Hepatocyte (in vitro differentiated cells): ENCODE results near the gene ZBTB5. TPM values are rescaled to one million over a fixed set of nuclear protein-coding genes. Genes with fewer than 3 reads are reported as not detected.
"Not testable (repeated sequence)": the region's sequence is repeated elsewhere in the genome, so short reads cannot be mapped to it uniquely, and the experiment has no call there.

Experiments
- DNase-seq: peaks from one replicate; pipeline ENCODE4 v3.0.0-alpha.2; 2016; ENCODE audit warnings: low spot score
- H2AFZ ChIP-seq: fragments of 200-600 bp; sonication (generic); 2 replicates; pipeline ENCODE4 v1.6.0; 2016; ENCODE audit warnings: antibody characterized with exemption, mild to moderate bottlenecking
- H3K27ac ChIP-seq: fragments of 200-600 bp; sonication (generic); 2 replicates; pipeline ENCODE4 v1.5.1; 2016; ENCODE audit warnings: mild to moderate bottlenecking
- H3K27me3 ChIP-seq: fragments of 200-600 bp; sonication (generic); 2 replicates; pipeline ENCODE4 v1.6.1; 2016
- H3K36me3 ChIP-seq: fragments of 200-600 bp; sonication (generic); replicated peaks from 2 replicates; pipeline ENCODE4 v1.5.1; 2016; ENCODE audit warnings: low read depth; ENCODE audit not compliant: insufficient read depth
- H3K4me1 ChIP-seq: fragments of 200-600 bp; sonication (generic); 2 replicates; pipeline ENCODE4 v1.5.1; 2016; ENCODE audit warnings: mild to moderate bottlenecking, moderate library complexity; ENCODE audit not compliant: insufficient read depth
- H3K4me2 ChIP-seq: fragments of 200-600 bp; sonication (generic); 2 replicates; pipeline ENCODE4 v1.6.0; 2016
- H3K4me3 ChIP-seq: fragments of 200-600 bp; sonication (generic); 2 replicates; pipeline ENCODE4 v1.5.1; 2016; ENCODE audit warnings: mild to moderate bottlenecking
- H3K79me2 ChIP-seq: fragments of 200-600 bp; sonication (generic); 2 replicates; pipeline ENCODE4 v1.6.0; 2017; ENCODE audit warnings: mild to moderate bottlenecking
- H3K9me2 ChIP-seq: fragments of 200-600 bp; sonication (generic); replicated peaks from 2 replicates; pipeline ENCODE4 v1.6.0; 2017; ENCODE audit warnings: mild to moderate bottlenecking; ENCODE audit not compliant: insufficient read depth
- H3K9me3 ChIP-seq: fragments of 200-600 bp; sonication (generic); 2 replicates; pipeline ENCODE4 v1.5.1; 2016; ENCODE audit warnings: low read depth, mild to moderate bottlenecking
- H4K20me1 ChIP-seq: fragments of 200-600 bp; sonication (generic); 2 replicates; pipeline ENCODE4 v1.6.0; 2016; ENCODE audit warnings: mild to moderate bottlenecking; ENCODE audit not compliant: insufficient read depth, poor library complexity, severe bottlenecking
- CTCF ChIP-seq: fragments of 200-600 bp; sonication (generic); IDR thresholded peaks from 2 replicates; pipeline ENCODE4 v1.5.1; 2016; ENCODE audit warnings: antibody characterized with exemption, mild to moderate bottlenecking; ENCODE audit not compliant: poor library complexity
- EZH2 ChIP-seq: fragments of 200-600 bp; sonication (generic); IDR thresholded peaks from 2 replicates; pipeline ENCODE4 v1.6.1; 2016; ENCODE audit warnings: antibody characterized with exemption, mild to moderate bottlenecking, borderline replicate concordance
- EZH2phosphoT487 ChIP-seq: fragments of 200-600 bp; sonication (generic); IDR thresholded peaks from one replicate; pipeline ENCODE4 v1.6.1; 2018; ENCODE audit warnings: antibody characterized with exemption, mild to moderate bottlenecking, low read depth, moderate library complexity; ENCODE audit not compliant: unreplicated experiment, severe bottlenecking
- WGBS: methylation state at CpG from one replicate; pipeline ENCODE4 v1.1.6; 2016; ENCODE audit warnings: low lambda C conversion rate; ENCODE audit errors: missing lambda C conversion rate; 5-methylcytosine and 5-hydroxymethylcytosine counted together
- polyA plus RNA-seq: library from polyadenylated mRNA; unstranded; fragments of >200 nt; fragmentation: Nextera tagmentation; extraction: Ambion mirVana; gene quantifications from 2 replicates; pipeline ENCODE4 v1.2.1, GENCODE V29; 2016
- total RNA-seq: library from RNA; depleted of rRNA; stranded (reverse); fragments of >200 nt; gene quantifications from 2 replicates; pipeline ENCODE4 v1.2.3, GENCODE V29; 2014

The ZBTB5 gene
- total and polyA plus RNA-seq, 2 experiments from 2014 or later: 3.8 to 21.8 TPM

GRCh38 chr9:37476930-37477329 is 11.7 kb upstream of the ZBTB5 start:
- no peaks in the 10 kb centered on the region for H3K4me1 ChIP-seq
- no peaks in the 10 kb centered on the region for H3K79me2 ChIP-seq
- TF ChIP-seq CTCF: no peak
- no peak for TF ChIP-seq EZH2
- TF ChIP-seq EZH2phosphoT487: no peak
- H2AFZ ChIP-seq: no peak overlapping the region
- H4K20me1 ChIP-seq: no peaks in the 10 kb centered on the region
- no peak overlapping the region for H3K27ac ChIP-seq
- H3K9me2 ChIP-seq: no peaks in the 10 kb centered on the region
- no peak overlapping the region for H3K4me2 ChIP-seq
- no peaks in the 10 kb centered on the region for H3K36me3 ChIP-seq
- 93% methylated on average over 10 of the region's 11 CpGs for WGBS
- no peaks in the 10 kb centered on the region for H3K9me3 ChIP-seq
- H3K27me3 ChIP-seq: no peaks in the 10 kb centered on the region
- H3K4me3 ChIP-seq: no peak overlapping the region
- DNase-seq: no peak

- Histone ChIP-seq H4K20me1 (no peaks in the 10 kb centered on the region), H3K27ac (no peak overlapping the region), H3K27me3 (no peaks in the 10 kb centered on the region), H3K79me2 (no peaks in the 10 kb centered on the region), H3K9me2 (no peaks in the 10 kb centered on the region), H3K4me3 (no peak overlapping the region), H3K36me3 (no peaks in the 10 kb centered on the region), H3K4me2 (no peak overlapping the region), H3K9me3 (no peaks in the 10 kb centered on the region), H3K4me1 (no peaks in the 10 kb centered on the region), H2AFZ (no peak overlapping the region)
- DNase-seq: no peak
- TF ChIP-seq EZH2 (no peak), EZH2phosphoT487 (no peak), CTCF (no peak)
- WGBS: 98% methylated on average over 3 of the region's 3 CpGs
These were observed 9.2 kb upstream of the ZBTB5 start for GRCh38 chr9:37474438-37474837.

GRCh38 chr9:37473982-37474381 is 8.7 kb upstream of the ZBTB5 start:
- not testable (repeated sequence) for H4K20me1 ChIP-seq, H2AFZ ChIP-seq, H3K27ac ChIP-seq, H3K9me3 ChIP-seq, H3K4me3 ChIP-seq, DNase-seq, H3K79me2 ChIP-seq, H3K9me2 ChIP-seq, H3K4me1 ChIP-seq, H3K27me3 ChIP-seq, H3K4me2 ChIP-seq, H3K36me3 ChIP-seq
- WGBS: 61% methylated on average over 6 of the region's 6 CpGs

GRCh38 chr9:37471942-37472684 is 6.9 kb upstream of the ZBTB5 start:
- Histone ChIP-seq H3K9me2 (no peaks in the 10 kb centered on the region), H3K36me3 (no peaks in the 10 kb centered on the region), H3K27me3 (no peaks in the 10 kb centered on the region), H3K4me3 (no peak overlapping the region), H2AFZ (peak overlapping the region; percentile 8), H3K4me1 (no peaks in the 10 kb centered on the region), H4K20me1 (no peaks in the 10 kb centered on the region), H3K9me3 (no peaks in the 10 kb centered on the region), H3K27ac (peak overlapping the region; percentile 77), H3K79me2 (no peaks in the 10 kb centered on the region), H3K4me2 (peak overlapping the region; percentile 56)
- peak; percentile 76 for DNase-seq
- TF ChIP-seq CTCF (no peak), EZH2phosphoT487 (no peak), EZH2 (no peak)
- WGBS: 21% methylated on average over 7 of the region's 7 CpGs
